ENCODE data around the gene SLC37A4.
"Not testable (repeated sequence)": the region's sequence is repeated elsewhere in the genome, so short reads cannot be mapped to it uniquely, and the experiment has no call there.

Gene SLC37A4

DNA sequence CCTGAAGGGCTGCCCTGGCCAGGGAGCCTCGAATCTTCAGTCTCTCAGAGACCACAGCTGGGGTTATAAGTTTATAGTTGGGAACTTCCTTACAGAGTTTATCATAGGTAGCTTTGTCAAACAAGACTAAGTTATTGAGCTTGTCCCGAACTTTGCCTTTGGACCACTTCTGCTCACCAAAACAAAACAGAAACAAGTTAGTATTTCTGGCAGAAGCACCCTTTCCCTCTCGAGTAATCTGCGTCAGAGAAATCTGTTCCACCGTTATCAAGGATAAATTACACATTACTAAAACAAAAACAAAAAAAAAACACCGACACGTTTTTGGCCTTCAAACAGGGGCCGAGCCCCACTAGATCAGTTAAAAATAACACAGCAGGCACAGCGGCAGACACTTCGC, 13.3 kb downstream of the SLC37A4 start:
- not testable (repeated sequence) for DNase-seq (ENCODE audit: low read depth)

DNA sequence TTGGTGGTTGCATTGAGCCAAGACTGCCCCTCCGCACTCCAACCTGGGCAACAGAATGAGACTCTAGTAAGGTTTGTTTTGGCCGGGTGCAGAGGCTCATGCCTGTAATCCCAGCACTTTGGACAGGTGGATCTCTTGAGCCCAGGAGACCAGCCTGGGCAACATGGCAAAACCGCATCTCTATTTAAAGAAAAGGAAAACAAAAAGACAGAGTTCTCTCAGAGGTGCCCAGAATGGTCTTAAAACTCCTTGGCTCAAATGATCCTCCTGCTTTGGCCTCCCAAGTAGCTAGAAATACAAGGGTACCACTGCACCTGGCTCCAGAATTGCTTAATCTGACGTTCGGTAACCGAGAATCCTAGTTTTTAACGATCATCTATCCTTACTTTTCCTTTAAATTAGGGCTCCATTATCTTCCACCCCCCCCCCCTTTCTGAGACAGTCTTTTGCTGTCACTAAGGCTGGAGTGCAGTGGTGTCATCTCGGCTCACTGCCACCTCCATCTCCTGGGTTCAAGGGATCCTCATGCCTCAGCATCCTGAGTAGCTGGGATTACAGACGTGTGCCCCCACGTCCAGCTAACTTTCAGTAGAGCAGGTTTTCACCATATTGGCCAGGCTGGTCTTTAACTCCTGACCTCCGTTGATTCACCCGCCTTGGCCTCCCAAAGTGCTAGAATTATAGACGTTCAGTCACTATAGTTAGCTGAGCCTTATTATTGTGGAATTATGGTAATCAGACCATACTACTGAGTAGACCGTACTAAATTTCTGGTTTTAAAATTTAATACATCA, 14.3 kb downstream of the SLC37A4 start:
- no peak for DNase-seq (ENCODE audit: low read depth)

DNA sequence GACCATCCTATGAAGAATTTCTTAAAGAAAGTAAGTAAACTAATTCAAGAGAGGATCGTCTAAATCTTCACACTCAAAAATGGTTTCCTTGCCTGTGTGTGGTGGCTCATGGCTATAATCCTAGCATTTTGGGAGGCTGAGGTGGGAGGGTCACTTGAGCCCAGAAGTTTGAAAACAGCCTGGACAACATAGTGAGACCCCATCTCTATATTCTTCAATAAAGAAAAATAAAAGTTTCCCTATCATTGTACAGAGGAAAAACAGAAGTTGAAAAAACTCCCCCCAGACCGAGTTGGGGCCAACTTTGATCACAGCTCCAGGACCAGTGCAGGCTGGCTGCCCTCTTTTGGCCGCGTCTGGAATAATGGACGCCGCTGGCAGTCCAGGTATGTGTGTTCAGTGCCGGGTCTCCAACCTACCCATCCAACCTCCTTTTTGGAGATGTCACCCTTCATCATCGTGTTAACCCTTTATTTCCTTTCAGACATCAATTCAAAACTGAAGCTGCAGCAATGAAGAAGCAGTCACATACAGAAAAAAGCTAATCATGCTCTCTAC, 15.5 kb downstream of the SLC37A4 start:
- DNase-seq (ENCODE audit: low read depth): no peak

GRCh38 chr11:119014209-119014924, 16.3 kb downstream of the SLC37A4 start:
- DNase-seq (ENCODE audit: low read depth): no peak

- DNase-seq (ENCODE audit: low read depth): no peak
Observed at GRCh38 chr11:119012629-119013170, 18.0 kb downstream of the SLC37A4 start.

GRCh38 chr11:119011476-119012053, 19.1 kb downstream of the SLC37A4 start:
- DNase-seq (ENCODE audit: low read depth): no peak

DNA sequence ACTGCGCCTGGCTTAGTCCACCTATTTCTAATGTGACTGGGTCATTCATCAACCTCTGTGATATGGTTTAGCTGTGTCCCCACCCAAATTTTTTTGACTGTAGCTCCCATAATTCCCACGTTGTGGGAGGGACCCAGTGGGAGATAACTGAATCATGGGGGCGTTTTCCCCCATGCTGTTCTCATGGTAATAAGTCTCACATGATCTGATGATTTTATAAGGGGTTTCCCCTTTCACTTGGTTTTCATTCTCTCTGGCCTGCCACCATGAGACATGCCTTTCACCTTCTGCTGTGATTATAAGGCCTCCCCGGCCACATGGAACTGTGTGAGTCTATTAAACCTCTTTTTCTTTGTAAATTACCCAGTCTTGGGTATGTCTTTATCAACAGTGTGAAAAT, 24.0 kb downstream of the SLC37A4 start:
- DNase-seq (ENCODE audit: low read depth): no peak

DNA sequence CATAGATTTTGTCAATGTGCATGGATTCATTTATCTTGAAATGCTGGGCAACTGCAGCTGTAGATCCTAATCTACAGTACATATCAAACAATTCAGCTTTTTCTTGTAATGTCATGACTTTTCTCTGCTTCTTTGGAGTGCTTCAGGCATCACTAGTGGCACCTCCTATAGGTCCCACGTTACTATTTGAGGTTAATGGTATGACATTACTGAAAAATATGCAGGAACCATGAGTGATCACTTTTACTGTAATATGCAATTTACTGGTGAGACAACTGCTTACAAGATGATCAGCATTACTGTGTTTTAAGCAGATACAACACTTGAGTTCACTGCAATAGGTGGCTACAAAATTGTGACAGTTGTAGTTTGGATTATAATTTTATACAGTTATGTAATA, 29.8 kb downstream of the SLC37A4 start:
- no peak for DNase-seq (ENCODE audit: low read depth)

GRCh38 chr11:118998822-118999221, 31.9 kb downstream of the SLC37A4 start:
- no peak for DNase-seq (ENCODE audit: low read depth)

DNA sequence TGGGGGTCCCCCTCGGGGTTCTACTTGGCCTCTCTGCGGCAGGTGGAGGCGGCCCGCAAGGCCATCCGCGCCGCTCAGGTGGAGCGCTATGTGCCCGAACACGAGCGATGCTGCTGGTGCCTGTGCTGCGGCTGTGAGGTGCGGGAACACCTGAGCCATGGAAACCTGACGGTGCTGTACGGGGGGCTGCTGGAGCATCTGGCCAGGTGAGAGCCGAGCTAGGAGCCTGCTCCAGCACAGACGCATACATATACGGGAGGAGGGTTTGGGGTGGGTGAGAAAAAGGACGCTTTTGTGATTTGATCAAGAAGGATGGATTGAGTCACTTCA, 32.3 kb downstream of the SLC37A4 start:
- no peak for DNase-seq (ENCODE audit: low read depth)

GRCh38 chr11:118997627-118998387, 32.9 kb downstream of the SLC37A4 start, which contains the start of gene CENATAC:
Gene CENATAC (plus strand): TSS chr11:118998138. CDS start chr11:118998198, 60 bp downstream.
- DNase-seq (ENCODE audit: low read depth): peak; percentile 89

GRCh38 chr11:118996926-118997626, 33.6 kb downstream of the SLC37A4 start:
- no peak for DNase-seq (ENCODE audit: low read depth)

GRCh38 chr11:118991486-118992038, 39.1 kb downstream of the SLC37A4 start:
- DNase-seq (ENCODE audit: low read depth): not testable (repeated sequence)

- DNase-seq (ENCODE audit: low read depth): no peak
Observed at GRCh38 chr11:118988280-118988679, 42.4 kb downstream of the SLC37A4 start.

- no peak for DNase-seq (ENCODE audit: low read depth)
Observed at GRCh38 chr11:118984825-118985224, 45.9 kb downstream of the SLC37A4 start.

- not testable (repeated sequence) for DNase-seq (ENCODE audit: low read depth)
Observed at GRCh38 chr11:118984337-118984736, 46.3 kb downstream of the SLC37A4 start.

- no peak for DNase-seq (ENCODE audit: low read depth)
Observed at GRCh38 chr11:118980191-118980881, 50.3 kb downstream of the SLC37A4 start.

- DNase-seq (ENCODE audit: low read depth): no peak
Observed at GRCh38 chr11:118979434-118979833, 51.2 kb downstream of the SLC37A4 start.

DNA sequence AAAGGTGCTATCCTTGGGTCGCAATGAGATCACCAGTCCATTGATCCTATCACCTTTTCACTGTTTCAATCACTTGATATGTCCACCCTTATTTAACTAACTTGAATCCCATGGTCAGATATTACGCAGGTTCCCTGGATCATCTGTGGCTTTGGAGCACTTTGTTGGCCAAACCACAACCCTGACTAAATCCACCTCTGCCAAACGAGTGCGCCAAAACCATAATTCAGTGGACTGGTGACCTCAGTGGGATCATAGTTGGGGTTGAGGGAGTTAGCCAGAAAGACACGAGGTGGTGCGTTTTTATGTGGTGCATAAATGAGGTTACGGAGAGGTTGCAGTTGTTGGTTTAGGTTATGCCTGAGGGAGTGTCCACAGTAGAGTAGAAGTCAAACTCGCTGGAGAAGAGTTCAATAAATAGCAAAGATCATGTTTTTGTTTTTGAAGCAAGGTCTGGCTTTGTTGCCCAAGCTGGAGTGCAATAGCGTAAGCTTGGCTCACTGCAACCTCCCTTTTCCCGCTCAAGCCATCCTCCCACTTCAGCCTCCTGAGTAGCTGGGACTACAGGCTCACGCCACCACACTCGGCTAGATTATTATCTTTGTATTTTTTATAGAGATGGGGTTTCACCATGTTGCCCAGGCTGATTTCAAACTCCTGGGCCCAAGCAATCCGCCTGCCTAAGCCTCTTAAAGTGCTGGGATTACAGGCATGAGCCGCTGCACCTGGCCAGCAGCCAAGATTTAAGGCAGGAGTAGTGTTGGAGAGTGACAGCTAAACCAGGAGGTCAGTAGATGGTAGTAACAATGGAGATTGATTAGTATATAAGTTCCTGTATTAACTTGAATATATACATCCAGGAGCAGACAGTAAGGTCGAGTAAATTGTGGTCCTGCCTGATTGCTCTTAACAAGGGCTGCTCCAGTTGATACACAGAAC, 54.6 kb downstream of the SLC37A4 start:
- no peak for DNase-seq (ENCODE audit: low read depth)

Measured in stimulated activated CD8-positive, alpha-beta memory T cell treated with anti-CD3 and anti-CD28 coated beads, Interleukin-15, amount 100 ng/mL, for 1 hour (primary cell).